GM12864 (cell line): ENCODE data around the gene IRF6.

Source experiments
- DNase-seq: peaks from one replicate; pipeline ENCODE4 v3.0.0-alpha.2; 2011; ENCODE audit warnings: low read depth
- H3K4me3 ChIP-seq: 2 replicates; pipeline ENCODE4 v1.5.1; 2011; ENCODE audit warnings: mild to moderate bottlenecking, low read depth, low read length, control low read depth
- CTCF ChIP-seq: IDR thresholded peaks from 2 replicates; pipeline ENCODE4 v1.5.1; 2011; ENCODE audit warnings: low read depth, mild to moderate bottlenecking, moderate library complexity, low read length, control low read depth, inconsistent platforms; ENCODE audit errors: missing control alignments

Gene IRF6

GRCh38 chr1:209823143-209824041, 17.4 kb upstream of the IRF6 start:
- no peak for DNase-seq
- no peak overlapping the region for H3K4me3 ChIP-seq
- peak; percentile 68 for TF ChIP-seq CTCF

GRCh38 chr1:209822706-209823105, 16.8 kb upstream of the IRF6 start:
- H3K4me3 ChIP-seq: no peak overlapping the region
- DNase-seq: no peak
- TF ChIP-seq CTCF: no peak

- H3K4me3 ChIP-seq: no peak overlapping the region
- no peak for DNase-seq
- TF ChIP-seq CTCF: no peak
Observed at GRCh38 chr1:209820986-209821385, 15.0 kb upstream of the IRF6 start.

- no peak overlapping the region for H3K4me3 ChIP-seq
- TF ChIP-seq CTCF: no peak
- no peak for DNase-seq
Observed at GRCh38 chr1:209819058-209819457, 13.1 kb upstream of the IRF6 start.

- TF ChIP-seq CTCF: no peak
- no peak overlapping the region for H3K4me3 ChIP-seq
- no peak for DNase-seq
Observed at GRCh38 chr1:209817691-209818090, 11.7 kb upstream of the IRF6 start.

- no peak for TF ChIP-seq CTCF
- DNase-seq: no peak
- no peak overlapping the region for H3K4me3 ChIP-seq
Observed at GRCh38 chr1:209816923-209817322, 11.0 kb upstream of the IRF6 start.

- no peak for TF ChIP-seq CTCF
- no peak for DNase-seq
- H3K4me3 ChIP-seq: no peak overlapping the region
Observed at GRCh38 chr1:209815931-209816341, 10.0 kb upstream of the IRF6 start.
